Suprapubic skin (tissue), 4 donors: ENCODE data around the gene SGO2. TPM values are rescaled to one million over a fixed set of nuclear protein-coding genes. Genes with fewer than 3 reads are reported as not detected.
"Not testable (repeated sequence)": the region's sequence is repeated elsewhere in the genome, so short reads cannot be mapped to it uniquely, and the experiment has no call there.

Experiments
- DNase-seq, 2 donors: peaks; one replicate each; pipeline ENCODE4 v3.0.0-alpha.2; 2019; ENCODE audit warnings: low spot score in 2 of 2
- H3K27ac ChIP-seq: fragments of 200-600 bp; sonication (generic); one replicate; pipeline ENCODE4 v1.5.1; 2019
- H3K27me3 ChIP-seq: fragments of 200-600 bp; sonication (generic); one replicate; pipeline ENCODE4 v1.5.1; 2019
- H3K36me3 ChIP-seq: fragments of 200-600 bp; sonication (generic); one replicate; pipeline ENCODE4 v1.5.1; 2019
- H3K4me1 ChIP-seq: fragments of 200-600 bp; sonication (generic); one replicate; pipeline ENCODE4 v1.5.1; 2019
- H3K4me3 ChIP-seq: fragments of 200-600 bp; sonication (generic); one replicate; pipeline ENCODE4 v1.5.1; 2019; ENCODE audit warnings: mild to moderate bottlenecking
- H3K9me3 ChIP-seq: fragments of 200-600 bp; sonication (generic); one replicate; pipeline ENCODE4 v1.5.1; 2019
- EP300 ChIP-seq: sonication (generic); formaldehyde crosslinking; IDR thresholded peaks from one replicate; pipeline ENCODE4 v1.6.1; 2017; ENCODE audit warnings: antibody characterized with exemption
- POLR2A ChIP-seq, 2 donors: fragments of 450-650 bp; IDR thresholded peaks; one replicate each; pipeline ENCODE4 v1.6.1; 2017; ENCODE audit warnings: antibody characterized with exemption in 2 of 2, mild to moderate bottlenecking in 2 of 2, moderate library complexity in 2 of 2
- POLR2AphosphoS5 ChIP-seq, 3 donors: sonication (generic); formaldehyde crosslinking; IDR thresholded peaks; one replicate each; pipeline ENCODE4 v1.6.1; 2017; ENCODE audit warnings: antibody characterized with exemption in 3 of 3
- WGBS: methylation state at CpG from one replicate; pipeline ENCODE4 v1.1.5; 2018; 5-methylcytosine and 5-hydroxymethylcytosine counted together
- total RNA-seq, 4 donors: library from RNA; depleted of rRNA; stranded (reverse); fragments of >200 nt; gene quantifications; one replicate each; pipeline ENCODE4 v1.1.0, GENCODE V29; 2016
- TF ChIP-seq, protein P1 (sequence below), 2 donors: fragments of 200-600 bp in 1 of 2; fragments of 450-650 bp in 1 of 2; sonication (generic) in 1 of 2; IDR thresholded peaks; one replicate each; pipeline ENCODE4 v1.5.1; 2016 to 2019; ENCODE audit warnings: antibody characterized with exemption in 2 of 2, mild to moderate bottlenecking in 1 of 2, moderate library complexity in 1 of 2

The SGO2 gene
- total RNA-seq, 4 donors from 2014 or later, result 2.0 to 3.5 (median 2.8) TPM

DNA sequence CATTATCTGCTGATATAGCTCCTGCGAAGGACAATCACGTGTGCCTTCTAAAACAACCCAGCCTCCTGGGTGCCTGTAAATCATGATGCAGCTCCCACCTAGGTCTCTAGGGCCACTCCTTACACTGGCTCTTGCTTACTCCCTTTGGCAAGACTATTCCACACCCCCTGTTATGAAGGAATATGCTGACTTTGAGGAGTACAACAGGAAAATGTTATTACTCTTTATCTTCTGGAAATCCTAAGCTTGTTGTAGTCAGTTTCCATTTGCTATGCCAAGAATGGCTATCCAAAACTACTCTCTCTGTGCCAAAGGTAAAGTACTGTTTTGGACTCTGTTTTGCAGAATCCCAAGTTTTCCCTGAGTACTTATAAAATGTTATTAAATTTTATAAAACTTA, 7.7 kb downstream of the SGO2 start:
- Histone ChIP-seq H3K36me3 (no peaks in the 10 kb centered on the region), H3K27me3 (no peaks in the 10 kb centered on the region), H3K4me1 (no peaks in the 10 kb centered on the region), H3K27ac (no peak overlapping the region), H3K9me3 (no peaks in the 10 kb centered on the region), H3K4me3 (no peak overlapping the region)
- WGBS, result 84% methylated on average over 2 of the region's 2 CpGs
- TF ChIP-seq POLR2A (IDR thresholded peaks at IDR 0.05) (no peak), EP300 (no peak), POLR2AphosphoS5 (IDR thresholded peaks at IDR 0.05) (no peak)
- TF ChIP-seq, protein P1, sequence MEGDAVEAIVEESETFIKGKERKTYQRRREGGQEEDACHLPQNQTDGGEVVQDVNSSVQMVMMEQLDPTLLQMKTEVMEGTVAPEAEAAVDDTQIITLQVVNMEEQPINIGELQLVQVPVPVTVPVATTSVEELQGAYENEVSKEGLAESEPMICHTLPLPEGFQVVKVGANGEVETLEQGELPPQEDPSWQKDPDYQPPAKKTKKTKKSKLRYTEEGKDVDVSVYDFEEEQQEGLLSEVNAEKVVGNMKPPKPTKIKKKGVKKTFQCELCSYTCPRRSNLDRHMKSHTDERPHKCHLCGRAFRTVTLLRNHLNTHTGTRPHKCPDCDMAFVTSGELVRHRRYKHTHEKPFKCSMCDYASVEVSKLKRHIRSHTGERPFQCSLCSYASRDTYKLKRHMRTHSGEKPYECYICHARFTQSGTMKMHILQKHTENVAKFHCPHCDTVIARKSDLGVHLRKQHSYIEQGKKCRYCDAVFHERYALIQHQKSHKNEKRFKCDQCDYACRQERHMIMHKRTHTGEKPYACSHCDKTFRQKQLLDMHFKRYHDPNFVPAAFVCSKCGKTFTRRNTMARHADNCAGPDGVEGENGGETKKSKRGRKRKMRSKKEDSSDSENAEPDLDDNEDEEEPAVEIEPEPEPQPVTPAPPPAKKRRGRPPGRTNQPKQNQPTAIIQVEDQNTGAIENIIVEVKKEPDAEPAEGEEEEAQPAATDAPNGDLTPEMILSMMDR (IDR thresholded peaks at IDR 0.05), result no peak
- DNase-seq, result no peak

DNA sequence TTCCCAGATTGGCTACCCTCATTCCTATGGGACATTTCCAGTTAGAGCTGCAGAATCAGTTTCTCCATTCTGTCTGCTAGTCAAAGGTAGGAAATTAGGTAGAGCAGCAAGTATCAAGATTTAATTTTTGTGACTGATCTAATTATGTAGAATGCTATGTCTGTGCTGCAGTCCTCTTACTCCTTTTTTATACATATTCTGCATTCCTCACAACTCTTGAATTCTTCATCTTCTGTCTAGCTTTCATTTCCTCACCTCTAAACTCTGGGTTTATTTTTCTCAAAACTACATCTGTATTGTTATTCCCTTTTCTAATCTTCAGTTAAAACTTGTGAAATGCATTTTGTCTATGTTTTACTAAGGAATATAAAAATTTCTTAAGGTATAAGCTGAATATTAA, 8.6 kb downstream of the SGO2 start:
- H3K27ac ChIP-seq, result no peak overlapping the region
- DNase-seq, result no peak
- H3K27me3 ChIP-seq, result no peaks in the 10 kb centered on the region
- TF ChIP-seq POLR2A (IDR thresholded peaks at IDR 0.05) (no peak), EP300 (no peak), POLR2AphosphoS5 (IDR thresholded peaks at IDR 0.05) (no peak)
- TF ChIP-seq, protein P1 (IDR thresholded peaks at IDR 0.05), result no peak
- no peaks in the 10 kb centered on the region for H3K4me1 ChIP-seq
- H3K36me3 ChIP-seq, result no peaks in the 10 kb centered on the region
- no peaks in the 10 kb centered on the region for H3K9me3 ChIP-seq
- H3K4me3 ChIP-seq, result no peak overlapping the region

DNA sequence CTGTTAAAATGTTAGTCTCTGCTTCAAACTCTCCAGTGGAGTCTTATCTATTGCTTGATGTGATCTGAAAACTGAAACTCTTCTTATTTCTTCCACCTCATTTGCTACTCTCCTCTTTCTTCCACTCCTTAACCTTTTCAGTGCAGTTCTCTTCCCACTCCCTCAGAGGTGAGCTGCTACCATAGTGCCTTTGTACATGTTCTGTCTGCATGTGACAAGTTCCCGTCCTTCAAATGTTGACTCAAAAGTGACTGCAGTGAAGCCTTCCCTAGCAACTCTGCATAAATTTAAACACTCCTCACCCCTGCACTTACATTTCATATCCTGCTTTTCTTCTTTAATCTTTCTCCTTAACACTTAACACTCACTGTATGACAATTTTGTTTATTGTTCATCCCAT, 12.1 kb downstream of the SGO2 start:
- WGBS, result 100% methylated on average over 1 of the region's 1 CpG
- H3K36me3 ChIP-seq, result no peaks in the 10 kb centered on the region
- H3K27ac ChIP-seq, result no peak overlapping the region
- no peaks in the 10 kb centered on the region for H3K27me3 ChIP-seq
- no peak for DNase-seq
- H3K9me3 ChIP-seq, result no peaks in the 10 kb centered on the region
- H3K4me3 ChIP-seq, result no peak overlapping the region
- no peak for TF ChIP-seq POLR2A (IDR thresholded peaks at IDR 0.05)
- TF ChIP-seq, protein P1 (IDR thresholded peaks at IDR 0.05), result no peak
- TF ChIP-seq EP300, result no peak
- TF ChIP-seq POLR2AphosphoS5 (IDR thresholded peaks at IDR 0.05), result no peak
- no peaks in the 10 kb centered on the region for H3K4me1 ChIP-seq

DNA sequence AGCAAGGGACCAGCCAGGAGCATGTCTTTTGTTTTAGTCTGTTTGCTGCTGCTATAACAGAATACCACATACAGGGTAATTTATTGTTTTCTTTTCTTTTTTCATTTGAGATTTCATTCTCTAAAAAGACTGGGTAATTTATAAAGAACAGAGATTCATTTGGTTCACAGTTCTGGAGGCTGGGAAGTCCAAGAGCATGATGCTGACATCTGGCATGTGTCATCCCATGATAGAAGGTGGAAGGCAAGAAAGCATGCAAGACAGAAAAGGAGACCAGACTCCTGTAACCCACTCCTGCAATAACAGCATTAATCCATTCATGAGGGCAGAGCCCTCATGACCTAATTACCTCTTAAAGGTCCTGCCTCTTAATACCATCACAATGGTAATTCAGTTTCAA, 14.8 kb downstream of the SGO2 start:
- Histone ChIP-seq H3K27me3 (no peaks in the 10 kb centered on the region), H3K27ac (no peak overlapping the region), H3K4me3 (no peak overlapping the region), H3K9me3 (no peaks in the 10 kb centered on the region), H3K36me3 (no peaks in the 10 kb centered on the region), H3K4me1 (no peaks in the 10 kb centered on the region)
- TF ChIP-seq, protein P1 (IDR thresholded peaks at IDR 0.05), result no peak
- TF ChIP-seq POLR2A (IDR thresholded peaks at IDR 0.05) (no peak), EP300 (no peak), POLR2AphosphoS5 (IDR thresholded peaks at IDR 0.05) (no peak)
- no peak for DNase-seq

DNA sequence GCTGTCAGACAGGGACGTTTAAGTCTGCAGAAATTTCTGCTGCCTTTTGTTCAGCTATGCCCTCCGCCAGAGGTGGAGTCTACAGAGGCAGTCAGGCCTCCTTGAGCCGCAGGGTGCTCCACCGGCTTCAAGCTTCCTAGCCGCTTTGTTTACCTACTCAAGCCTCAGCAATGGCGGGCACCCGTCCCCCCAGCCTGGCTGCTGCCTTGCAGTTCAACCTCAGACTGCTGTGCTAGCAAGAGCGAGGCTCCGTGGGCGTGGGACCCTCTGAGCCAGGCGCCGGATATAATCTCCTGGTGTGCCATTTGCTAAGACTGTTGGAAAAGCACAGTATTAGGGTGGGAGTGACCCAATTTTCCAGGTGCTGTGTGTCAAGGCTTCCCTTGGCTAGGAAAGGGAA, 40.6 kb downstream of the SGO2 start:
- not testable (repeated sequence) for H3K36me3 ChIP-seq, H3K27ac ChIP-seq
- 96% methylated on average over 11 of the region's 12 CpGs for WGBS

DNA sequence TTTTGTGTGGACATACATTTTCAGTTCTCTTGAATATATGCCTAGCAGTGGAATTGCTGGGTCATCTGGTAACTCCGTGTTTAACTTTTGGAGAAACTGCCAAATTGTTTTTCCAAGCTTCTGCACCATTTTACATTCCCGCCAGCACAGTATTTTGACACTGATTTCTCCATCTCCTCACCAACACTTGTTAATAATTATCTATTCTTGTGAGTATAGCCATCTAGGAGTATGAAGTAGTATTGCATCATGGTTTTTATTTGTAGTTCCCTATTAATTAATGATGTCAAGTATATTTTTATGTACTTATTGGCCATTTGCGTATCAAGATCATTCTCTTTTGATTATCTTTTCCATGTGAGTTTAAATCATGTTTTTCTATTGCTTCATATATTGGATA, 41.9 kb downstream of the SGO2 start:
- DNase-seq, result no peak
- no peaks in the 10 kb centered on the region for H3K36me3 ChIP-seq
- H3K9me3 ChIP-seq, result no peaks in the 10 kb centered on the region
- no peaks in the 10 kb centered on the region for H3K27me3 ChIP-seq
- TF ChIP-seq, protein P1 (IDR thresholded peaks at IDR 0.05), result no peak
- TF ChIP-seq POLR2A (IDR thresholded peaks at IDR 0.05), result no peak
- WGBS, result 96% methylated on average over 3 of the region's 3 CpGs
- H3K4me3 ChIP-seq, result no peak overlapping the region
- no peak overlapping the region for H3K27ac ChIP-seq
- H3K4me1 ChIP-seq, result no peaks in the 10 kb centered on the region

More for the DNA sequence above, 40.6 kb downstream of the SGO2 start:
- DNase-seq, H3K4me1 ChIP-seq, H3K27me3 ChIP-seq, H3K9me3 ChIP-seq, H3K4me3 ChIP-seq: not testable (repeated sequence)
